K562 (cell line): ENCODE data around the gene ADAM30. TPM values are rescaled to one million over a fixed set of nuclear protein-coding genes. Genes with fewer than 3 reads are reported as not detected.
A peak's percentile ranks its signal among the peaks of the same experiment; 100 is the strongest.

Experiments
- ARNT ChIP-seq, 2 experiments: fragments of 450-650 bp; IDR thresholded peaks; 2 replicates each; pipeline ENCODE4 v1.6.1; 2016; ENCODE audit warnings: mild to moderate bottlenecking in 1 of 2
- GATA2 ChIP-seq: sonication (generic); formaldehyde crosslinking; IDR thresholded peaks from 2 replicates; pipeline ENCODE4 v1.4.0; 2020; ENCODE audit warnings: mild to moderate bottlenecking, missing genetic modification reagents
- KAT2B ChIP-seq: IDR thresholded peaks from one replicate; pipeline ENCODE4 v1.6.1; 2012; ENCODE audit warnings: low read depth, mild to moderate bottlenecking, control low read depth, inconsistent platforms, low read length, moderate library complexity
- KLF16 ChIP-seq: IDR thresholded peaks from 2 replicates; pipeline ENCODE4 v1.6.1; 2016; ENCODE audit warnings: antibody characterized with exemption
- MAZ ChIP-seq, 2 experiments: fragments of 450-650 bp in 1 of 2; sonication (generic) in 1 of 2; formaldehyde crosslinking; IDR thresholded peaks in 1 of 2; conservative IDR thresholded peaks in 1 of 2; 2 replicates each; pipeline versions ENCODE4 v1.4.0 to v1.5.0; 2020; ENCODE audit warnings: mild to moderate bottlenecking in 1 of 2, missing genetic modification reagents in 1 of 2
- RCOR1 ChIP-seq, 2 experiments: IDR thresholded peaks; 2 replicates each; pipeline ENCODE4 v1.6.1; 2012; ENCODE audit warnings: low read depth in 2 of 2, low read length in 2 of 2, borderline replicate concordance in 1 of 2, improper control_type of control experiment in 1 of 2
- SMAD3 ChIP-seq: fragments of 450-650 bp; formaldehyde crosslinking; conservative IDR thresholded peaks from 2 replicates; pipeline ENCODE4 v1.4.0; 2020; ENCODE audit warnings: mild to moderate bottlenecking
- SMARCA4 ChIP-seq: fragments of 450-650 bp; IDR thresholded peaks from 2 replicates; pipeline ENCODE4 v1.6.1; 2016
- TEAD4 ChIP-seq, 2 experiments: sonication (generic) in 1 of 2; formaldehyde crosslinking in 1 of 2; IDR thresholded peaks; 2 replicates each; pipeline versions ENCODE4 v1.6.1 to v1.8.0; 2012 to 2022; ENCODE audit warnings: borderline replicate concordance in 1 of 2, inconsistent platforms in 1 of 2, low read length in 1 of 2, mild to moderate bottlenecking in 1 of 2, missing genetic modification reagents in 1 of 2
- ZBTB1 ChIP-seq: sonication (generic); formaldehyde crosslinking; IDR thresholded peaks from 2 replicates; pipeline ENCODE4 v1.8.1; 2023; ENCODE audit warnings: missing genetic modification reagents, low read depth, mild to moderate bottlenecking, borderline replicate concordance
- ZNF24 ChIP-seq: fragments of 450-650 bp; IDR thresholded peaks from 2 replicates; pipeline ENCODE4 v1.6.1; 2016
- ZNF41 ChIP-seq: fragments of 250-450 bp; sonication (Bioruptor Pico); conservative IDR thresholded peaks from 2 replicates; pipeline ENCODE4 v1.4.0; 2020; ENCODE audit warnings: mild to moderate bottlenecking
- ZNF717 ChIP-seq: fragments of 250-450 bp; sonication (Bioruptor Pico); IDR thresholded peaks from 2 replicates; pipeline ENCODE4 v1.5.0; 2021
- polyA plus RNA-seq, 8 experiments: library from polyadenylated mRNA; depleted of rRNA in 4 of 8; stranded (reverse) in 5 of 8; unstranded in 3 of 8; fragments of >200 nt; fragmentation: Nextera tagmentation in 2 of 8; fragmentation: Illumina TruSeq in 1 of 8; extraction: Ambion mirVana in 2 of 8; extraction: Trizol in 1 of 8; gene quantifications; 2 replicates each; pipeline versions ENCODE4 v1.2.1 to v1.2.3, GENCODE V29; 2011 to 2014; ENCODE audit warnings: inconsistent platforms in 1 of 8, missing spikeins in 1 of 8
- total RNA-seq, 7 experiments: library from RNA; depleted of rRNA in 6 of 7; stranded (reverse); fragments of >200 nt in 6 of 7; fragmentation: Illumina TruSeq in 2 of 7; extraction: Trizol in 2 of 7; gene quantifications; 2 replicates each; pipeline versions ENCODE4 v1.2.1 to v1.2.3, GENCODE V29; 2011 to 2021; ENCODE audit warnings: low replicate concordance in 1 of 7
- TF ChIP-seq, protein P1 (sequence below): fragments of 150-350 bp; conservative IDR thresholded peaks from 2 replicates; pipeline ENCODE4 v1.6.1; 2014; ENCODE audit warnings: low read length
- TF ChIP-seq, protein P2 (sequence below): sonication (generic); formaldehyde crosslinking; IDR thresholded peaks from 2 replicates; pipeline ENCODE4 v1.8.0; 2022; ENCODE audit warnings: mild to moderate bottlenecking, missing genetic modification reagents
- TF ChIP-seq, protein P3 (sequence below), 2 experiments: fragments of 450-650 bp; IDR thresholded peaks; 2 replicates each; pipeline ENCODE4 v1.6.1; 2018; ENCODE audit warnings: mild to moderate bottlenecking in 2 of 2, low read depth in 1 of 2; ENCODE audit not compliant: partially characterized antibody in 2 of 2

Gene ADAM30
- total and polyA plus RNA-seq, 9 of the 15 experiments (the other 6 are each of a cell fraction or from before 2014, with no cell fraction given), result not detected

DNA sequence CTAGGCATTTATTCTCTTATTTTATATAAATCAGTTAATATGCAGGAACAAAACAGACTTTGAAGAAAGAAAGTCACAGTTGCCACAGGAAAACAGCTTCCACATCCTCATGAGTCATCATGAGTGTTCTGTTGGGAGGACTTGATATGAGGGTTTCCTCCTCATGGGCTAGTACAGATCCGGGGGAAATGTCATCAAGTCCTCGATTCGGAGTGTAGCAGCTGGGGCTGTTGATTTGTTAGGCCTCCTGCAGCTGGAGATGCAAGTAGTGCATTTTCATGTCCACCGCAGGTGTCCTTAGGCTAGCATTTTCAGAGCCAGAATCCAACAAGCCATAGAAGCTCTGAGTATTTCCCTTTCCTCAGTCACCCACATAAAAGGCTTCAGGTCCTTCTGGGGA is 36.7 kb downstream of the ADAM30 start (continued):
- TF ChIP-seq, protein P1, sequence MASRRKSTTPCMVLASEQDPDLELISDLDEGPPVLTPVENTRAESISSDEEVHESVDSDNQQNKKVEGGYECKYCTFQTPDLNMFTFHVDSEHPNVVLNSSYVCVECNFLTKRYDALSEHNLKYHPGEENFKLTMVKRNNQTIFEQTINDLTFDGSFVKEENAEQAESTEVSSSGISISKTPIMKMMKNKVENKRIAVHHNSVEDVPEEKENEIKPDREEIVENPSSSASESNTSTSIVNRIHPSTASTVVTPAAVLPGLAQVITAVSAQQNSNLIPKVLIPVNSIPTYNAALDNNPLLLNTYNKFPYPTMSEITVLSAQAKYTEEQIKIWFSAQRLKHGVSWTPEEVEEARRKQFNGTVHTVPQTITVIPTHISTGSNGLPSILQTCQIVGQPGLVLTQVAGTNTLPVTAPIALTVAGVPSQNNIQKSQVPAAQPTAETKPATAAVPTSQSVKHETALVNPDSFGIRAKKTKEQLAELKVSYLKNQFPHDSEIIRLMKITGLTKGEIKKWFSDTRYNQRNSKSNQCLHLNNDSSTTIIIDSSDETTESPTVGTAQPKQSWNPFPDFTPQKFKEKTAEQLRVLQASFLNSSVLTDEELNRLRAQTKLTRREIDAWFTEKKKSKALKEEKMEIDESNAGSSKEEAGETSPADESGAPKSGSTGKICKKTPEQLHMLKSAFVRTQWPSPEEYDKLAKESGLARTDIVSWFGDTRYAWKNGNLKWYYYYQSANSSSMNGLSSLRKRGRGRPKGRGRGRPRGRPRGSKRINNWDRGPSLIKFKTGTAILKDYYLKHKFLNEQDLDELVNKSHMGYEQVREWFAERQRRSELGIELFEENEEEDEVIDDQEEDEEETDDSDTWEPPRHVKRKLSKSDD, result no peak
- TF ChIP-seq KLF16, result peak; percentile 60; the same call in 1 of the 2 replicates
- no peak for TF ChIP-seq ZBTB1 (CRISPR knock-in tag)
- TF ChIP-seq, protein P2, sequence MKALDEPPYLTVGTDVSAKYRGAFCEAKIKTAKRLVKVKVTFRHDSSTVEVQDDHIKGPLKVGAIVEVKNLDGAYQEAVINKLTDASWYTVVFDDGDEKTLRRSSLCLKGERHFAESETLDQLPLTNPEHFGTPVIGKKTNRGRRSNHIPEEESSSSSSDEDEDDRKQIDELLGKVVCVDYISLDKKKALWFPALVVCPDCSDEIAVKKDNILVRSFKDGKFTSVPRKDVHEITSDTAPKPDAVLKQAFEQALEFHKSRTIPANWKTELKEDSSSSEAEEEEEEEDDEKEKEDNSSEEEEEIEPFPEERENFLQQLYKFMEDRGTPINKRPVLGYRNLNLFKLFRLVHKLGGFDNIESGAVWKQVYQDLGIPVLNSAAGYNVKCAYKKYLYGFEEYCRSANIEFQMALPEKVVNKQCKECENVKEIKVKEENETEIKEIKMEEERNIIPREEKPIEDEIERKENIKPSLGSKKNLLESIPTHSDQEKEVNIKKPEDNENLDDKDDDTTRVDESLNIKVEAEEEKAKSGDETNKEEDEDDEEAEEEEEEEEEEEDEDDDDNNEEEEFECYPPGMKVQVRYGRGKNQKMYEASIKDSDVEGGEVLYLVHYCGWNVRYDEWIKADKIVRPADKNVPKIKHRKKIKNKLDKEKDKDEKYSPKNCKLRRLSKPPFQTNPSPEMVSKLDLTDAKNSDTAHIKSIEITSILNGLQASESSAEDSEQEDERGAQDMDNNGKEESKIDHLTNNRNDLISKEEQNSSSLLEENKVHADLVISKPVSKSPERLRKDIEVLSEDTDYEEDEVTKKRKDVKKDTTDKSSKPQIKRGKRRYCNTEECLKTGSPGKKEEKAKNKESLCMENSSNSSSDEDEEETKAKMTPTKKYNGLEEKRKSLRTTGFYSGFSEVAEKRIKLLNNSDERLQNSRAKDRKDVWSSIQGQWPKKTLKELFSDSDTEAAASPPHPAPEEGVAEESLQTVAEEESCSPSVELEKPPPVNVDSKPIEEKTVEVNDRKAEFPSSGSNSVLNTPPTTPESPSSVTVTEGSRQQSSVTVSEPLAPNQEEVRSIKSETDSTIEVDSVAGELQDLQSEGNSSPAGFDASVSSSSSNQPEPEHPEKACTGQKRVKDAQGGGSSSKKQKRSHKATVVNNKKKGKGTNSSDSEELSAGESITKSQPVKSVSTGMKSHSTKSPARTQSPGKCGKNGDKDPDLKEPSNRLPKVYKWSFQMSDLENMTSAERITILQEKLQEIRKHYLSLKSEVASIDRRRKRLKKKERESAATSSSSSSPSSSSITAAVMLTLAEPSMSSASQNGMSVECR (CRISPR knock-in tag), result no peak
- peak; percentile 89 for TF ChIP-seq SMARCA4
- peak; percentile 30; the same call in 1 of the 2 replicates for TF ChIP-seq GATA2 (CRISPR knock-in tag)
- TF ChIP-seq ZNF24, result no peak
- TF ChIP-seq ARNT (IDR thresholded peaks at IDR 0.05), result no peak
- no peak for TF ChIP-seq ZNF717
- 0 out of 2 replicates have a peak, but pooled peaks have one; percentile 32 for TF ChIP-seq ZNF41 (CRISPR knock-in tag)
- no peak for TF ChIP-seq SMAD3 (CRISPR knock-in tag)
- TF ChIP-seq KAT2B, result no peak
- peak; percentile 84 for TF ChIP-seq TEAD4 (IDR thresholded peaks at IDR 0.05; ENCODE audit: low read length)
- no peak for TF ChIP-seq TEAD4 (CRISPR knock-in tag; IDR thresholded peaks at IDR 0.05; ENCODE audit: borderline replicate concordance)
- peak in 1 of 2 experiments; percentile 29; a peak in 1 of 4 replicates for TF ChIP-seq MAZ (CRISPR knock-in tag; conservative IDR thresholded peaks at IDR 0.05 in 1 of 2, IDR thresholded peaks at IDR 0.05 in 1 of 2)
- peak in 1 of 2 experiments; percentile 77; a peak in 2 of 4 replicates for TF ChIP-seq RCOR1 (IDR thresholded peaks at IDR 0.05; ENCODE audit: borderline replicate concordance in 1 of 2, low read depth in 2 of 2, low read length in 2 of 2)
- TF ChIP-seq, protein P3, sequence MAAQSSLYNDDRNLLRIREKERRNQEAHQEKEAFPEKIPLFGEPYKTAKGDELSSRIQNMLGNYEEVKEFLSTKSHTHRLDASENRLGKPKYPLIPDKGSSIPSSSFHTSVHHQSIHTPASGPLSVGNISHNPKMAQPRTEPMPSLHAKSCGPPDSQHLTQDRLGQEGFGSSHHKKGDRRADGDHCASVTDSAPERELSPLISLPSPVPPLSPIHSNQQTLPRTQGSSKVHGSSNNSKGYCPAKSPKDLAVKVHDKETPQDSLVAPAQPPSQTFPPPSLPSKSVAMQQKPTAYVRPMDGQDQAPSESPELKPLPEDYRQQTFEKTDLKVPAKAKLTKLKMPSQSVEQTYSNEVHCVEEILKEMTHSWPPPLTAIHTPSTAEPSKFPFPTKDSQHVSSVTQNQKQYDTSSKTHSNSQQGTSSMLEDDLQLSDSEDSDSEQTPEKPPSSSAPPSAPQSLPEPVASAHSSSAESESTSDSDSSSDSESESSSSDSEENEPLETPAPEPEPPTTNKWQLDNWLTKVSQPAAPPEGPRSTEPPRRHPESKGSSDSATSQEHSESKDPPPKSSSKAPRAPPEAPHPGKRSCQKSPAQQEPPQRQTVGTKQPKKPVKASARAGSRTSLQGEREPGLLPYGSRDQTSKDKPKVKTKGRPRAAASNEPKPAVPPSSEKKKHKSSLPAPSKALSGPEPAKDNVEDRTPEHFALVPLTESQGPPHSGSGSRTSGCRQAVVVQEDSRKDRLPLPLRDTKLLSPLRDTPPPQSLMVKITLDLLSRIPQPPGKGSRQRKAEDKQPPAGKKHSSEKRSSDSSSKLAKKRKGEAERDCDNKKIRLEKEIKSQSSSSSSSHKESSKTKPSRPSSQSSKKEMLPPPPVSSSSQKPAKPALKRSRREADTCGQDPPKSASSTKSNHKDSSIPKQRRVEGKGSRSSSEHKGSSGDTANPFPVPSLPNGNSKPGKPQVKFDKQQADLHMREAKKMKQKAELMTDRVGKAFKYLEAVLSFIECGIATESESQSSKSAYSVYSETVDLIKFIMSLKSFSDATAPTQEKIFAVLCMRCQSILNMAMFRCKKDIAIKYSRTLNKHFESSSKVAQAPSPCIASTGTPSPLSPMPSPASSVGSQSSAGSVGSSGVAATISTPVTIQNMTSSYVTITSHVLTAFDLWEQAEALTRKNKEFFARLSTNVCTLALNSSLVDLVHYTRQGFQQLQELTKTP (IDR thresholded peaks at IDR 0.05; ENCODE audit: low read depth in 1 of 2, partially characterized antibody in 2 of 2), result no peak
